ENCODE results near the gene GTF3C4. TPM values are rescaled to one million over a fixed set of nuclear protein-coding genes. Genes with fewer than 3 reads are reported as not detected.
A peak's percentile ranks its signal among the peaks of the same experiment; 100 is the strongest.

GTF3C4 gene
- total RNA-seq, 1 donor from 2014 or later, result 41.9 TPM

DNA sequence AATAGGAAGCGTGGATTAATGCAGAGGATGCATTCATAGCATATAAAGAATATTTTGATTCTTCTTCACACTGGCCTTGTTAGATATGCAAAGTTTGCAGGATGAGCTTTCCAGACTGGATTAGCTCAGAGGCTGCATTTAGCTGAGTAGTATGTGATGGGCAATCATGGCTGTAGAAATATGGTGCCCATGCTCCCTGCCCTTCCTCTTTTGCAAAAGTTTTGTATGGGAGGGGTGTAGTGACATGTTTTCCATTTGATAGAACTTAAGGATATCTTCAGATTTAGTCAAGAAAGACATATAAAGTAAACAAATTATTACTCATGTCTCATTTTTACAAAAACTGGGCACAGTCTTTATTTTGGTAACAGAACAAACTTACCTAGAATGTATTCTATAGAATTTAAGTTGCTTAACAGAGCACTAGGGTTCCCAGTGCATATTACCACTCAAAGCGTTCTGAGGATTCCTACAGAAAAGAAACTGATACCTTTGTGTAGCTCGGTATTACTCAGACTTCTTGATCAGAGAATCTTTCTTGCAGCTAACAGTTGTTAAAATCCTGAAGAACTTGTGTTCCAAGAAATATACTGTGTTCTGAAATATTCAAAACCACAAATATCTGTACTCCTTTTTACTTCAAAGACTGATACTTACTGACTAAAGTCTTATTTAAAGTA, 9.8 kb downstream of the GTF3C4 start:
- no peaks in the 10 kb centered on the region for H3K27me3 Mint-ChIP-seq (ENCODE audit: low read depth)
- H3K36me3 Mint-ChIP-seq (ENCODE audit: low read depth), result peaks cover 21% of the 10 kb centered on the region
- H3K27ac Mint-ChIP-seq (ENCODE audit: unreplicated experiment), result no peak overlapping the region
- H3K4me1 Mint-ChIP-seq, result peaks cover 4% of the 10 kb centered on the region
- H3K4me3 Mint-ChIP-seq, result no peak overlapping the region
- DNase-seq (ENCODE audit: low read depth, low spot score), result no peak
- TF ChIP-seq CTCF (conservative IDR thresholded peaks at IDR 0.05), result no peak
- no peaks in the 10 kb centered on the region for H3K9me3 Mint-ChIP-seq

DNA sequence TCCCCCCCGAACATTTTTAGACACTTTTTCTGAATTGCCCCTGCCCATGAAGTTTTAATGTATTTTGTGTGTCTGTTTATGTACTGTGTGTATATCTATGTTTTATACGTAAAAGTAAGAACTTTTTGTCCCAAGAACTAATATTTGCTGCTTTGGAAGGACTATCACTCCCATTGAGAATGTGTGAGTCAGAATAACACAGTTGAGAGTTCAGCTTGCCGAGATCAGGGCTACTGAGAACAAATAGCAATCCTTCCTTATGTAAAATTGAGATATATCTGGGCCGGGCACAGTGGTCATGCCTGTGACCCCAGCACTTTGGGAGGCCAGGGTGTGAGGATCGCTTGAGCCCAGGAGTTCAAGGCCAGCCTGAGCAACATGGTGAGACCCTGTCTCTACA, 11.3 kb downstream of the GTF3C4 start:
- no peaks in the 10 kb centered on the region for H3K27me3 Mint-ChIP-seq (ENCODE audit: low read depth)
- H3K9me3 Mint-ChIP-seq, result no peaks in the 10 kb centered on the region
- H3K4me1 Mint-ChIP-seq, result peaks cover 4% of the 10 kb centered on the region
- no peak for DNase-seq (ENCODE audit: low read depth, low spot score)
- no peak overlapping the region for H3K27ac Mint-ChIP-seq (ENCODE audit: unreplicated experiment)
- H3K4me3 Mint-ChIP-seq, result no peak overlapping the region
- peaks cover 25% of the 10 kb centered on the region for H3K36me3 Mint-ChIP-seq (ENCODE audit: low read depth)
- TF ChIP-seq CTCF (conservative IDR thresholded peaks at IDR 0.05), result no peak

GRCh38 chr9:132683873-132684272, 13.6 kb downstream of the GTF3C4 start:
- Mint-ChIP-seq H3K27me3 (ENCODE audit: low read depth) (no peaks in the 10 kb centered on the region), H3K36me3 (ENCODE audit: low read depth) (peaks cover 28% of the 10 kb centered on the region), H3K27ac (ENCODE audit: unreplicated experiment) (peak overlapping the region; percentile 3), H3K4me3 (no peak overlapping the region), H3K4me1 (no peaks in the 10 kb centered on the region), H3K9me3 (no peaks in the 10 kb centered on the region)
- DNase-seq (ENCODE audit: low read depth, low spot score), result no peak
- TF ChIP-seq CTCF (conservative IDR thresholded peaks at IDR 0.05), result no peak

- Mint-ChIP-seq H3K27me3 (ENCODE audit: low read depth) (no peaks in the 10 kb centered on the region), H3K36me3 (ENCODE audit: low read depth) (peaks cover 41% of the 10 kb centered on the region), H3K4me3 (no peak overlapping the region), H3K27ac (ENCODE audit: unreplicated experiment) (no peak overlapping the region), H3K9me3 (peaks cover 9% of the 10 kb centered on the region), H3K4me1 (no peaks in the 10 kb centered on the region)
- no peak for DNase-seq (ENCODE audit: low read depth, low spot score)
- TF ChIP-seq CTCF (conservative IDR thresholded peaks at IDR 0.05), result no peak
Measured at GRCh38 chr9:132690696-132691095, 20.4 kb downstream of the GTF3C4 start.

GRCh38 chr9:132694144-132694543, 23.9 kb downstream of the GTF3C4 start:
- Mint-ChIP-seq H3K4me1 (no peaks in the 10 kb centered on the region), H3K36me3 (ENCODE audit: low read depth) (peaks cover 36% of the 10 kb centered on the region), H3K27me3 (ENCODE audit: low read depth) (no peaks in the 10 kb centered on the region), H3K27ac (ENCODE audit: unreplicated experiment) (no peak overlapping the region), H3K4me3 (no peak overlapping the region), H3K9me3 (peaks cover 18% of the 10 kb centered on the region)
- no peak for DNase-seq (ENCODE audit: low read depth, low spot score)
- no peak for TF ChIP-seq CTCF (conservative IDR thresholded peaks at IDR 0.05)
